Fibroblast of skin of right biceps (primary cell): ENCODE data around the gene PAGE2.
"Not testable (repeated sequence)": the region's sequence is repeated elsewhere in the genome, so short reads cannot be mapped to it uniquely, and the experiment has no call there.

Experiments
- DNase-seq: peaks from one replicate; pipeline ENCODE4 v3.0.0-alpha.2; 2013

PAGE2 gene

DNA sequence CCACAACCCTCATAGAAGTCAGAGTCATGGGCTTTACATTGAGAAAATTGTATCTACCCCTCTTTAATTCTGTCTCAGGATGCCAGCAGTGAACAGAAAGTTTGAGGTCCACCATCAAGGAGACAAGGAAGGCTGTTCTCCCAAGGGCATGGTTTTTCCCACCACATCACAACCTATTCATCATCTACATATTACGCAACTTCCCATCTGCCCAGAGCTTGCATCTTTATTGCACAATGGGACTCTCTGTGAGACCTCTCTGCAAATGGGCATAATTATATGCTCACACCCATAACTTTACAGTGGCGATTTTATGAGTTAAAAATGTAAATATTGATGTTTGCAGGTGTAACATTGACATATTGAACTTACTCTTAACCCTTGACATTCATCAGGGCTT lies 38.9 kb downstream of the PAGE2 start:
- peak; percentile 1 for DNase-seq

DNA sequence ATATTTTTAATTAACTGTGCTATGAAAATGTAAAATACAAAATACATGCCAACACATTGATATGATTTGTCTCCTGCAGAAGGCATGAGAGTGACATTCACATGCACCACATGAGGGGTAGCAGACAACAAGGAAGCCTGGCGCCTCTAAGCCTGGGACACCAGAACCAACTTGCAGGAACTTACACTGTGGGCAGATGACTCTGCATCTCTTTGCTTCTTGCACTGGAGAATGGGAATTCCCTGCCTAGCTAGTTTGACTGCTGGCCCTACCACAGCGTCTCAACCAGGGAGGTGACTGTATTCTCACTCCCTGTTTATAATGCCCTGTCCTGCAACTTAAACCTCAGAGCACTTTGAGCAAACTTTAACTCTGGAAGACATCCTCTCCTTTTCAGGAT lies 40.5 kb downstream of the PAGE2 start:
- no peak for DNase-seq

DNA sequence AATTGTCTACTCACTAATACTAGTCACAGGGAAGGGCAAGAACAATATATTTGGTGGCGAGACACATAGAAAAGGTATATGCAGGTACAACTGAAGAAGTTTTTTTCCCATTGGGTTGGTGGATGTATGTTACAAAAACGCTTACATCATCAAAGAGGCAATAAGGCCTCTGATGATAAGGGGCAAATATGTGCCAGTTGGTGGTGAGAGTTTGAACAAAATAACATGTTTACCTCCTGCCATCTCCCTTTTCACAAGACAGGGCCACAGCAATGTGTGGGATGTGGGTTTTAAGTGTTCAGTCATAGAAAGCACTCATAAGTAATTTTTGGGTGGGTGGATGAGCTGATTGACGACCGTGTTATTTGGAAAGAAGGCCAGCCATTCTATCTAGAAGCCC lies 41.7 kb downstream of the PAGE2 start:
- no peak for DNase-seq

DNA sequence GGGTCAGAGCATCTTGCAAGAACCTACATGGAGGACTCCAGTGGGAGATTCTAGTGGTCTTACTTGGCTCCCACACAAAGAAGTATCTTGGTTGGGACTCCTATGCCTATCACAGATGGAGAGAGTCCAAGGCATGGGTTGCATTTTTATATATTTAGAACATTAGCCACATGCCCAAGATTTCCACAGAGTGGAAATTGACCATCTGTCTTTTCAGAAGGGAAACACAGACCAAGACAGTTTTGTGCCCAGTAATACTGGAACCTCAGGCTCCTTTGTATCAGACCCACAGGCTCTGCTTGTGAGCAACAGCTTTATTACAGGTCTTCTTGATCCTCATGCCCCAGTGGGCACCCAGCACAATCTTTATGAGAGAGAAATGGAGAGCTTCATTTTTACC lies 43.6 kb downstream of the PAGE2 start:
- DNase-seq: no peak

DNA sequence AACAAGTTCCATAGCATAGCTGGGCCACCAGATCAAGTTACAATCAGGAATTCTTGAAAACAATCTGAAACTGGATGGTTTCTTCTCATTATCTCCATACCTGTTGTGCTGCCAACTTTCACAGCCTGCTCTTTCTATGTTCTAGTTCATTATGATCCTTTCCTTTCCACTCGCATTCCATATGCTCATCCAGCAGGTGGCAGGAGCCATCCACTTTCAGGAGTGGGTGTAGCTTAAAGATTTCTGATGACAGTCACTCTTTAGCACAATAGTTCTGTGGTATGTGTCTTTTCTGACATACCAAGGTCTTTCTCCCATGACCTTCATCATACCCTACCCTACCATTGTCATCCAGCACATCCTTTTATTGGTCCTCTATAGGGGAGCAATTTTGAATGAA lies 46.4 kb downstream of the PAGE2 start:
- DNase-seq: peak; percentile 18

DNA sequence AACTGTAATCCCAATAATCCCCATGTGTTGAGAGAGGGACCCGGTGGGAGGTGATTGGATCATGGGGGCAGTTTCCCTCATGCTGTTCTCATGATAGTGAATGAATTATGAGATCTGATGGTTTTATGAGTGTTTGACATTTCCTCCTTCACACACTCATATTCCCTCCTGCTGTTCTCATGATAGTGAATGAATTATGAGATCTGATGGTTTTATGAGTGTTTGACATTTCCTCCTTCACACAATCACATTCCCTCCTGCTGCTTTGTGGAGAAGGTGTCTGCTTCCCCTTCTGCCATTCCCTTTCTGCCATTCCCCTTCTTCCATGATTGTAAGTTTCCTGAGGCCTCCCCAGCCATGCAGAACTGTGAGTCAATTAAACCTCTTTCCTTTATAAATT lies 52.0 kb downstream of the PAGE2 start:
- not testable (repeated sequence) for DNase-seq
